Bone marrow (tissue), 2 donors: ENCODE measurements around the gene DNAJA4.
A peak's percentile ranks its signal among the peaks of the same experiment; 100 is the strongest.

Experiments used
- DNase-seq, 2 donors: peaks; one replicate each; lab custom pipeline; 2025; lab: John Stamatoyannopoulos, UW

The DNAJA4 gene

GRCh38 chr15:78264304-78265136 is at the start of gene DNAJA4:
TSS of gene DNAJA4 (plus strand) at chr15:78264562. CDS start at chr15:78264764, 202 bp downstream.
- DNase-seq, result peak in 1 of 2 donors; percentile 59

GRCh38 chr15:78216276-78217104 is 47.9 kb upstream of the DNAJA4 start:
- DNase-seq, result no peak

DNA sequence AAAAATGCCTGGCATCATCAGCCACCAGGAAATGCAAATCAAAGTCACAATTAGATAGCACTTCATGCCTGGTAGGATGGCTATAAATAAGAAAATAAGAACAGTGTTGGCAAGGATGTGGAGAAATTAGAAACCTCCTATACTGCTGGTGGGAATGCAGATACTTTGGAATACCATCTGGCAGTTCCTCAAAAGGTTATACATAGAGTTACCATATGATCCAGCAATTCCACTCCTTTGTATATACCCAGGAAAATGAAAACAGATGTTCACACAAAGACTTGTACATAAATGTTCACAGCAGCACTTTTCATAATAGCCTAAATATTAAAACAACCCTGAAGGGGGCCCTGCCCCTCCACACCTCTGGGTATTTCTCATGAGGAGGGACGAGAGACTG is 43.6 kb upstream of the DNAJA4 start:
- no peak for DNase-seq

GRCh38 chr15:78222745-78223395 is 41.5 kb upstream of the DNAJA4 start:
- no peak for DNase-seq

DNA sequence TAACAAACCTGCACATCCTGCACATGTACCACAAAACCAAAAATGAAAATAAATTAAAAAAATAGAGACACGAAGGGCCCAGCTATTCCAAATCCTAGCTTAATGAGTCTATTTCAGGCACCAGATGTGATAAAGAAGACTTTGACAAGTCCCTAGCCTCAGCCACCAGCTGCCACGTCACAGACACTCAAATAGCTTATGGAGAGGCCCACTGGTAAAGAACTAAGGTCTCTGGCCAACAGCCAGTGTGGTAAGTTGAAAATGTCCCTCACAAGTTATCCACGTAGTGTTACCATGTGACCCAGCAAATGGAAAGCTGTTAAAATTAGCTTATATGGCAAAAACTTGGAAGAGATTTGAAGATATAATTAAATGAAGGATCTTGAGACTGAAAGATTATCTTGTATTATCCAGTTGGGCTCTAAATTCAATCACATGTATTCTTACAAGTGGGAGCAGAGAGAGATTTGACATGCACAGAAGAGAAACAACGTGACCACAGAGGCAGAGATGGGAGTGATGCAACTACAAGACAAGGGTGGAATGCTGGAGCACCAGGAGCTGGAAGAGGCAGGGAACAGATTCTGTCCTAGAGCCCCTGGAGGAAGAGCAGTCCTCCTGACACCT is 40.9 kb upstream of the DNAJA4 start:
- no peak for DNase-seq

- no peak for DNase-seq
These were observed 40.3 kb upstream of the DNAJA4 start for GRCh38 chr15:78224023-78224411.

DNA sequence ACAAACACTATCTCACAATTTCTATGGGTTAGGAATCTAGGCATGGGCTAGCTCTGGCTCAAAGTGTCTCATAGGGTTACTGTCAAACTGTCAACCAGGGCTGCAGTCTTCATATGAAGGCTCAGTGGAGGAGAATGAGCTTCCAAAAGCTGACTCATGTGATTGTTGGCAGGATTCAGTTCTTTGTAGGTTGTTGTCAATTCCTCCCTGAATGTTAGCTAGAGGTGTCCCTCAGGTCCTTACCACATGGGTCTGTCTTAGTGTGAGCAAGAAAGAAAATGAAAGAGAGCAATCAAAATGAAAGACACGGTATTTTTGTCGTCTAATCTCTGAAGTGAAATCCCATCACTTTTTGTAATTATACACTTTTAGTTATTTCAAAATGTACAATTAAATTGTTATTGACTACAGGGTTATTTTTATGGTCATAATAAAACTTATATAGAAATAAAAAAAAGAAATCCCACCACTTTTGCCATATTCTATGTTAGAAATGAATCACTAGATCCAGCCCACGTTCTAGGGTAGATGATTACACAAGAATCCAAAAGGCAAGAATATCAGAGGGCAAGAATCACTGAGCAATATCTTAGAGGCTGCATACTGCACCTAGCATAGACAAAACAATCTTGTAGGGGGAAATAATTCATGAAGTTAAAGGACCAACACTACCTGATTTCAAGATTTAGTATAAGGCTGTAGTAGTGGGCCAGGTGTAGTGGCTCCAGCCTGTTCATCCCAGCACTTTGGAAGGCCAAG is 38.4 kb upstream of the DNAJA4 start:
- no peak for DNase-seq

DNA sequence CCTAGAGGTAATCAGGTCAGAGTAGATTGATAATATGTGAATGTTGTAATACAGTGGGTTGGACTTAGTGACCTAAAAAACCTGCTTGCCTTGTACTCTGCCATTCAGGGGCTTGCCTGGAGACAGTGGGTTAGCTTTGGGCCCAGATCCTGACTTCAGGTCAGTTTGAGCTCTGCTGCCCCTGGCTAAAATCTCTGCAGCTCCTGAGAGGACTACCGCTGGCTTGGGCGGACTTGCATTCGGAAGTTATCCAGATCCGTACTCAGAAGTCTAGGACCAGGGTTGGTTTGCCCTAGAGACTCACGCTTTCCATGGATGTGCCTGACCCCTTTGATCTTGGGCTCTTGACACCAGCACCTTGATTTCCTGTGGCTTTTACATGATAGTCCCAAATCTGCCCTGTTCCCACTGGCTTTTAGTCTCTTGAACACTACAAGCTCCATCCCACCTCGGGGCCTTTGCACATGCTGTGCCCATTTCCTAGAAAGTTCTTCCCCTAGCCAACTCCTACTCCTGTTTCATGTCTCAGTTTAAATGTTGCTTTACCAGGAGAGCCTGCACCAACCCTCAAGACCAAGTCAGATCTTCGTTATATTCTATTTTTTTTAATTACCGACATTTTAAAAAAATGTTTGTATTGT is 35.9 kb upstream of the DNAJA4 start:
- DNase-seq, result no peak

- DNase-seq, result no peak
These were observed 34.6 kb upstream of the DNAJA4 start for GRCh38 chr15:78229431-78230406.

- DNase-seq, result no peak
These were observed 31.4 kb upstream of the DNAJA4 start for GRCh38 chr15:78232951-78233350.

GRCh38 chr15:78233496-78233895 is 30.9 kb upstream of the DNAJA4 start:
- DNase-seq, result no peak

- no peak for DNase-seq
These were observed 29.8 kb upstream of the DNAJA4 start, which contains the start of gene ACSBG1 for GRCh38 chr15:78234515-78235040. TSS of gene ACSBG1 (minus strand) at chr15:78234565. CDS start at chr15:78234501, 64 bp downstream.

GRCh38 chr15:78236491-78236890 is 27.9 kb upstream of the DNAJA4 start:
- no peak for DNase-seq

DNA sequence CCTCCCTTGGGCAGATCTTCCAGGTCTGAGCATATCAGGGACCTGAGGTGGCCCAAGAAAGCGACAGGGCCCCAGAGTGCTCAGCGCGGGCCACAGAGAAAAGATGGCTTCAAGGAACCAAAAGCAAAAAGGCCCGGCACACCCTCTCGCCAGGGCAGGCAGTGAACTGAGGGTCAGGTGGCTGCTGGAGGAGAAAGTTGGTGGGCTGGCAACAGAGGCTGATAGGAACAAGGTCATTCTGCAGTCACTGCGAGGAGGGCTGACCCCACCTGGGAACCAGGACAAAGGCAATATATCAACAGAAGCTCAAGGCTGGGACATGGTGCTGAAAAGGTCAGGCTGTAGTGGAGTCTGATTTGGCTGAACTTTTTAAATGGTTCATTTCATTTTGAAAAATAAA is 27.2 kb upstream of the DNAJA4 start:
- DNase-seq, result no peak

DNA sequence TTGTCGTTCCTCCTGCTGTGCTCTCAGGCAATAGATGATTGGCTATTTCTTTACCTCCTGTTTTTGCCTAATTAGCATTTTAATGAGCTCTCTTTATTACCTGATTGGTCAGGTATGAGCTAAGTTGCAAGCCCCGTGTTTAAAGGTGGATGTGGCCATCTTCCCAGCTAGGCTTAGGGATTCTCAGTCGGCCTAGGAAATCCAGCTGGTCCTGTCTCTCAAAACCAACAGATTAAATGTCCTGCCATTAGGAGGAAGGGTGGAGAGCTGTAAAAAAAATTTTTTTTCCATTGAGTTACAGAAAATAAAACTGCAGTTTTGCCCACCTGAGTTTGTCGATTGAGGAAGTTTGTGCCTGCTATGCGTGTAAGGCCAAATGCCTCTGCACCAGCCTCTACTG is 24.6 kb upstream of the DNAJA4 start:
- DNase-seq, result no peak

DNA sequence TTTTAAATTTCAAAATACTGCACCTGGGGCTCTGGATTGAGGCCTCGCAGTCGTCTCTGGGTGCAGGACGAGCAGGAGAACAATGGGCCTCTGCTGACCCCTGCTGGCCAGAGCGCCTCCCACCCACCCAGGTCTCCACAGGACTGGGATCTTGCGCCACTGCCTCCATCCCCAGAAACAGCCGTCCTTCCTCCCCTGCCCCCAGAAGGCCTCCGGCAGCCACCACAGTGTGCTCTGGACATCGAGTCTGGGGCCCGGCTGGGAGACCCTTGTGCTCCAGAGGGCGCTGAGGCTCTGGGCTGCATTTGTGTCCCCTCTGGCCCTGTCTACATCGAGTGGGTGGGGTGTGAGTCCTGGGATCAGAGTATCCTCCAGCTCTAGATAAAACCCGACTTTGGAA is 23.3 kb upstream of the DNAJA4 start:
- DNase-seq, result peak; percentile 35 to 44

DNA sequence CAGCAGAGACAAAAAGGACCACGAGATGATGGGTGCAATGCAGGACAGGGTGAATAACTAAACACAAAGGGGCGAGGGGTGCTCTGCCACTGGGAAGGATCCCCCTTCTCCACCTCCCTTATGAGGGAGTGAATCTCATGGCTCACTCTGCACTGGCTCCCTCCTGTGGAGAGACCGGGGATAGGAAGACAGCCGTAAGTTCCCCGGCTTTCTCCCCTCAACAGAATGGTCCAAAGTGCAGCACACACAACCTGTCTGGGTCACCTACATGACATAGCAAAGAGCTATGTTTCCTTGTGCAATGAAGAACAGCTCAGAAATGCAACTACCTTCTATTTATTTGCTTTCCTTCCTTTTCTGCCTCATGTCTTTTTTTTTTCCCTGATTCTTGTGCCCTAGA is 22.2 kb upstream of the DNAJA4 start:
- DNase-seq, result no peak

GRCh38 chr15:78243058-78243457 is 21.3 kb upstream of the DNAJA4 start:
- DNase-seq, result no peak

DNA sequence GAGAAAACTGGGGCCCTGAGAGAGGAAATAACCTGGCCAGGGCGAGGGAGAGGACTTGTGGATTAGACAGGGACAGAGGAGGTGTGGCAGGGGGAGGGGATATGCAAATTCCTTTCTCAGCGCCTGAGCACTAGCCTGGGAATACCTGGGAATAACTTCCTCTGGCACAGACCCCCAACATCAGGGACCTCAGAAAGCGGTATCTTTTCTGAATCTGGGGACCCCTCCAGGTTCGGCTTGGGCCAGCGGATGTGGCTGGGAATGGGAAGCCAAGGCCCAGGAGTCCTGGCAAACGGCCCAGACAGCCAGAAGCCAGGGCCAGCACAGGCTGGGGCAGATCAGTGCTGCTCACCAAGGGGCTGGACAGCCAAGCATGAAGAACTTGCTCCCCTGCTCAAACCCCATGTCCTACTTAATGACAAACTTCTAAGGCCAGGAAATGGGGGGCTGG is 20.8 kb upstream of the DNAJA4 start:
- DNase-seq, result no peak
